Hepatocyte (in vitro differentiated cells): ENCODE data around the gene KCNK6.

Experiments
- EZH2phosphoT487 ChIP-seq: fragments of 200-600 bp; sonication (generic); IDR thresholded peaks from one replicate; pipeline ENCODE4 v1.6.1; 2018; ENCODE audit warnings: antibody characterized with exemption, mild to moderate bottlenecking, low read depth, moderate library complexity; ENCODE audit not compliant: unreplicated experiment, severe bottlenecking
- TF ChIP-seq, protein P1 (sequence below): fragments of 200-600 bp; sonication (generic); IDR thresholded peaks from 2 replicates; pipeline ENCODE4 v1.5.1; 2016; ENCODE audit warnings: antibody characterized with exemption, mild to moderate bottlenecking; ENCODE audit not compliant: poor library complexity

DNA sequence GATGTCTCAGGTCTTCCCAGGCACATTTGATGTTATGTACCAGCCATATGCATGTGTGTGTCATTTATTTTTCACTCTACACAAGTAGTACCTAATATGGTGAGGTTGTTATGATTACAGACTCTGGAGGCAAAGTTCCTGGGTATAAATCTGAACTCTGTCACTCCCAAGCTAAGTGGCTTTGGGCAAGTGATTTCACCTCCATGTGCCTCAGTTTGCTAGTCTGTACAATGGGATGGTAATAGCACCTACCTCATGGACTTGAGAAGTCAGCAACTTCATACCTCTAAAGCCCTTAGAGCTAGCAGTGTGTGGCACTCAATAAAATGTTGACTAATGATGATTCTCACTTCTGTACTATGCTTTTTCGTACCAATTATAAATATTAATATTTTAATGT is 12.1 kb downstream of the KCNK6 start:
- TF ChIP-seq, protein P1, sequence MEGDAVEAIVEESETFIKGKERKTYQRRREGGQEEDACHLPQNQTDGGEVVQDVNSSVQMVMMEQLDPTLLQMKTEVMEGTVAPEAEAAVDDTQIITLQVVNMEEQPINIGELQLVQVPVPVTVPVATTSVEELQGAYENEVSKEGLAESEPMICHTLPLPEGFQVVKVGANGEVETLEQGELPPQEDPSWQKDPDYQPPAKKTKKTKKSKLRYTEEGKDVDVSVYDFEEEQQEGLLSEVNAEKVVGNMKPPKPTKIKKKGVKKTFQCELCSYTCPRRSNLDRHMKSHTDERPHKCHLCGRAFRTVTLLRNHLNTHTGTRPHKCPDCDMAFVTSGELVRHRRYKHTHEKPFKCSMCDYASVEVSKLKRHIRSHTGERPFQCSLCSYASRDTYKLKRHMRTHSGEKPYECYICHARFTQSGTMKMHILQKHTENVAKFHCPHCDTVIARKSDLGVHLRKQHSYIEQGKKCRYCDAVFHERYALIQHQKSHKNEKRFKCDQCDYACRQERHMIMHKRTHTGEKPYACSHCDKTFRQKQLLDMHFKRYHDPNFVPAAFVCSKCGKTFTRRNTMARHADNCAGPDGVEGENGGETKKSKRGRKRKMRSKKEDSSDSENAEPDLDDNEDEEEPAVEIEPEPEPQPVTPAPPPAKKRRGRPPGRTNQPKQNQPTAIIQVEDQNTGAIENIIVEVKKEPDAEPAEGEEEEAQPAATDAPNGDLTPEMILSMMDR = no peak
- no peak for TF ChIP-seq EZH2phosphoT487
